HG03571 (cell line): Measurements from ENCODE around the gene DEDD.
"Not testable (repeated sequence)": the region's sequence is repeated elsewhere in the genome, so short reads cannot be mapped to it uniquely, and the experiment has no call there.

ENCODE experiments used
- ATAC-seq: cut with Tn5 transposase; IDR thresholded peaks from one replicate; pipeline ENCODE4 v1.9.1; 2021; ENCODE audit not compliant: unreplicated experiment

Gene DEDD

GRCh38 chr1:161130266-161130665 is 2.2 kb downstream of the DEDD start:
- no peak for ATAC-seq

GRCh38 chr1:161128591-161129420 is 3.7 kb downstream of the DEDD start:
- no peak for ATAC-seq

DNA sequence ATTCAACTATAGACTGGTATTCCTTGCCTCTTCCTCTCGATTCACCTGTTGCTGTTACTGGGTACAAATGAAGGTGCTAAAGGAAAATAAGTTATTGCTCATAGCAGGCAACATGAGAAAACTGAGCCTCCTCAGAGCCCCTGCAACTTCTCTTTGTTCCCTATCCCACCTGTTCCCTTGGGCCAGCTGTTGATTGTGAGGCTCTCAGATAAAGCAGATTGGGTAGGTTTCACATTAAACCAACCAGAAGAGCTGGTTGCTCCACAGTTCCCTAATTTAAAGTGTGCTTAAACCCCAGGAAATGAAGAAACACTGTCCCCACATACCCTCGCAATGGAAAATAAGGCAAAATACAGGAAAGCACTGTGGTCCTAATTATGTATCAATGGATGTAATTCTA is 4.8 kb downstream of the DEDD start:
- no peak for ATAC-seq

- no peak for ATAC-seq
These were observed 9.5 kb downstream of the DEDD start for GRCh38 chr1:161122967-161123366.

GRCh38 chr1:161121834-161122233 is 10.6 kb downstream of the DEDD start:
- ATAC-seq: no peak

GRCh38 chr1:161121042-161121650 is 11.3 kb downstream of the DEDD start:
- no peak for ATAC-seq

- ATAC-seq: peak; percentile 48
These were observed 13.2 kb downstream of the DEDD start for GRCh38 chr1:161119092-161119903.

- ATAC-seq: peak; percentile 71
These were observed 14.5 kb downstream of the DEDD start, which contains the start of the genes NIT1 and PFDN2 for GRCh38 chr1:161117759-161118581. Gene NIT1, plus strand, starts transcription at chr1:161118105. Its CDS starts 72 bp downstream, at chr1:161118177. Gene PFDN2, minus strand, starts transcription at chr1:161118037. Its CDS starts 11 bp downstream, at chr1:161118026.

- not testable (repeated sequence) for ATAC-seq
These were observed 16.5 kb downstream of the DEDD start for GRCh38 chr1:161115961-161116360.

DNA sequence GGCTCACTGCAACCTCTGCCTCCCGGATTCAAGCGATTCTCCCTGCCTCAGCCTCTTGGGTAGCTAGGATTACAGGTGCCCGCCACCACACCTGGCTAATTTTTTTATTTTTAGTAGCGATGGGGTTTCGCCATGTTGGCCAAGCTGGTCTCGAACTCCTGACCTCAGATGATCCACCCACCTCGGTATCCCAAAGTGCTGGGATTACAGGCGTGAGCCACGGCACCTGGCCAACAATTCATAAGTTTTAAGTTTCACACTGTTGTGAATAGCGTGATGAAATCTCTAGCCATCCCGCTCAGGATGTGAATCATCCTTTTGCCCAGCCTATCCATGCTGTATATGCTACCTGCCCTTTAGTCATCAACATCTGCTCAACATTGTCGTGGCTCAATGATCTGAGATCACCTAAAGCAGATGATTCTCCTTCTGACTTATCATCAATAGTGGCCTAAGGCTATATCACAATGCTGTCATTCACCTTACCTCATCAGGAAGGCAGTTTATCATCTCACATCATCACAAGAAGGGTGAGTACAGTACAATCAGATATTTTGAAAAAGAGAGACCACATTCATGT is 17.2 kb downstream of the DEDD start:
- ATAC-seq: no peak

DNA sequence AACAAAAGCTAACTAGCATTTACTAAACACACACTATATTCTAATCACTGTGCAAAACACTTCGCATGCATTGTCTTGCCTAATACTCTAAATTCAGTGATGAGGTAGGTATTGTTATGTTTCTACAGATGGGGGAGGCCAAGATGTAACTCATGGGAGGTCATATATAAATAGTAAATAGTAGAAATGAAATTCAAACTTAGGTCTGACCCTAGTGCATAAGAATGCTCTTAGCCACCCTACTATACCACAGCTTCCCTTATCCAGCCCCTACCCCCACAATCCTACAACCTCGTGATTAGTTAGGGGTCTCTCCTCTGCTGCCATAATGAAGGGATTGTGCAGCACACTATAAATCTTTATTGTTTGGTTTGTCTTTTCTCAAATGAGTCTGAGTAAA is 17.9 kb downstream of the DEDD start:
- ATAC-seq: no peak

DNA sequence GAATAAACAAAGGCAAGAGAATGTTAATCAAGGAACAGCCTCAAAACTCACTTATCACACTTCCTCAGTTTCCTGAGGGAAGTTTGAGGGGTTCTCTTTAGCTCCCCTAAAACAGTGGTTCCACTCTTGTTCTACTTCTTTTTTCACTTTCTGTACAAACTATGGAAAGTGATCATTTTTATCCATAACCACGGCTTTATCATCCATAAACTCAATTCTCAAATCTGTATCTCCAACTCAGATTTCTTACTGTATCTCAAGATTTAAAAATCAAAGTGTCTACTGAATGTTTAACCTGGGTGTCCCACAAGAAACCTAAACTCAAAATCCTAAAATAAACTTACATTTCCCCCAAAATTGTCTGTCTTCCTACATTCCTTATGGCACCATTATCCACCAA is 18.6 kb downstream of the DEDD start:
- no peak for ATAC-seq

DNA sequence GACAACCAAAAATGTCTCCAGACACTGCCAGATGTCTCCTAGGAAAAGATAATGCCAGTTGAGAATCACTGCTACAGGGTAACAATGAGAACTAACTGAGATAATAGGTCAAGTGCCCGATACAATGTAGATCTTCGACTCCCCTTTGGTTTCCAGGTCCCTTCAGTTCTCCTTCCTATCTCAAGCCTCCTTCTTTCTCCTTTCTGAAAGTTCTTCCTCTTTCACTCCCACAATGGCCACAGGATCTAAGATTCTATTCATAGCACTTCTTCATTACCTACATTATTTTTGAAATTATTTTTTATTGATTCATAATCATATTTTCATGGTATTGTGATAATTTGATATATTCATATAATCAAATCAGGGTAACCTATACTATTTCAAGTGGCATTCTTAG is 20.9 kb downstream of the DEDD start:
- ATAC-seq: no peak

DNA sequence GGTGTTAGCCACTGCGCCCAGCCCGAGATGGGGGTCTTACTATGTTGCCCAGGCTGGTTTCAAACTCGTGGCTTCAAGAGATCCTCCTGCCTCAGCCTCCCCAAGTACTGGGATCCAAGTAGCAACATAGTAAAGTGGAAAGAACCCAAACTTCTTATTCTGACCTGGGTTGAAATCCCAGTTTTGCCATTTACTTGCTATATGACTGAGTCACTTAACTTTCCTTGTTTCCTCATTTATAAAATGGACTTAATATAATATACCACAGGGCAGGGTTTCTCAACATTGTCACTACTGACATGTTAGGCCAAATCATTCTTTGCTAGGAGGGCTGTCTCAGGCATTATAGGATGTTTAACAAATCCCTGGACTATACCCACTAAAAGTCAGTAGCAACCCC is 21.4 kb downstream of the DEDD start:
- ATAC-seq: no peak

DNA sequence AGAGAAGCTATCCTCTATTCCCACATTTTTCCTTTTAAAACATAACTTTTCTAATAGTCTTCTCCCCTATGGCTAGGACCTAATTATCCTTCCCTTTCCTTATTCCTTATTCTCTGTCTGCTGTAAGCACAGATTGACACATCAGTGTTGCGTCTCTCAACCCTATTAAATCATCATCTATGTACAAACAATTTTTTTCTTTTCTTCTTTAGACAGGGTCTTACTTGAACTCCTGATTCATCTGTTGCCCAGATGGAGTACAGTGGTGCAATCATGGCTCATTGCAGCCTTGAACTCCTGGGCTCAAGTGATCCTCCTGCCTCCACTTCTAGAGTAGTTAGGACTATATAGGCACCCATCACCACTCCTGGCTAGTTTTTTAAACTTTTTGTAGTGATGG is 26.0 kb downstream of the DEDD start:
- no peak for ATAC-seq

GRCh38 chr1:161100556-161100955 is 31.9 kb downstream of the DEDD start:
- no peak for ATAC-seq

GRCh38 chr1:161099090-161099802 is 33.2 kb downstream of the DEDD start:
- ATAC-seq: no peak

- peak; percentile 51 for ATAC-seq
These were observed 34.0 kb downstream of the DEDD start, which contains the start of gene KLHDC9 for GRCh38 chr1:161098210-161099068. Gene KLHDC9, plus strand, starts transcription at chr1:161098361. Its CDS starts 175 bp downstream, at chr1:161098536.

DNA sequence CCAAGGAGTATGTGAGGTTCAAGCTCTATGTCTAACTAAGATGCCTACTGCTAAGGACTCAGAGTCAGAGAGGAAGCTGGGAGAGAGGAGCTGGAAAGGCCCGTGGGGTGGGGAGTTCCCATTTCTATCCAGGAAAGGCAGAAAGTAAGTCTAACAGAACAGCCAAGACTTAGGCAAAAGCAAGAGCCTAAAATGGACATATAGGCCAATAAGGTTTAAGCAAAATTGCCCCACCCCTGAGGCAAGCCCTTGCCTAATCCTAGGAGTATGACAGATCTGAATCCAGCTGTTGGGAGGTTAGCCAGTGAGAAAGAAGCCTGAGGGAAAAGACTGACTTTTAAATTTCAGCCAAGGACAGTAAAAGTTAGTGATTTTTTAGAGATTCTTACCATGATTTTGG is 35.9 kb downstream of the DEDD start:
- ATAC-seq: no peak
